Testis (tissue), 2 donors: ENCODE measurements around the gene DDC.

Experiments used
- CTCF ChIP-seq, 3 experiments: fragments of 450-650 bp in 2 of 3; fragments of 200-600 bp in 1 of 3; sonication (generic) in 1 of 3; IDR thresholded peaks; one replicate each; pipeline ENCODE4 v1.5.1; 2016 to 2019; ENCODE audit warnings: antibody characterized with exemption in 3 of 3, mild to moderate bottlenecking in 2 of 3, moderate library complexity in 1 of 3
- POLR2A ChIP-seq: fragments of 450-650 bp; IDR thresholded peaks from one replicate; pipeline ENCODE4 v1.6.1; 2017; ENCODE audit warnings: antibody characterized with exemption, mild to moderate bottlenecking, moderate library complexity

- TF ChIP-seq POLR2A (no peak), CTCF (IDR thresholded peaks at IDR 0.05) (no peak)
These were observed 4.3 kb downstream of the DDC start for GRCh38 chr7:50560865-50561351.
